ENCODE results near the gene C6.

DNA sequence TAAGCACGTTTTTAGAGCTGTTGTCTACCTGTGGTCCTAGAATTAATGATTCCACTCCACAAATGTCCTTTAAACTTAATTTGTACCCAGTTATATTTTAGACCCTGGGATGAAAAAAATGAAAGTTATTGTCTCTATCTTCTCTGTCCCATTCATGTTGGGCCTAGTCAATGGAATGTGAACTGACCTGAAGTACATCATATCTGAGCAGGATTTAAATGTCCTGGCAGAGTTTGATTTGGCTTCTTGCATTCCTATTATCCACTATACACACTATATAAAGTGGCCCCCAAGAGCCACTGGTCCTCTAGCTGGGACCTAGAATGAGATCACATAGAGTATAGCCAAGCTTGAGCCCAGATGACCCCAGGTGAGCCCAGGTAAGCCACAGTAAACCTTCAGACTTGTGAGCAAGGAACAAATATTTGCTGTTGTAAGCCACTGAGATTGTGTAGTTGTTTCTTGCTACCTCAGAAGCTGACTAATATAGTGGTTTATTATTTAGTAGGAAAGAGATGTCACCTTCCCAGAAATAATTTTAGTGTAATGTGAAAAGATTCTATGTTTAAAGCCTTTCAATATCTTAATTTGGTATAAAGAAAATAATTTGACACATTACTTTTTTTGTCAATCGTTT, 37.1 kb upstream of the C6 start:
- TF ChIP-seq, protein P1, sequence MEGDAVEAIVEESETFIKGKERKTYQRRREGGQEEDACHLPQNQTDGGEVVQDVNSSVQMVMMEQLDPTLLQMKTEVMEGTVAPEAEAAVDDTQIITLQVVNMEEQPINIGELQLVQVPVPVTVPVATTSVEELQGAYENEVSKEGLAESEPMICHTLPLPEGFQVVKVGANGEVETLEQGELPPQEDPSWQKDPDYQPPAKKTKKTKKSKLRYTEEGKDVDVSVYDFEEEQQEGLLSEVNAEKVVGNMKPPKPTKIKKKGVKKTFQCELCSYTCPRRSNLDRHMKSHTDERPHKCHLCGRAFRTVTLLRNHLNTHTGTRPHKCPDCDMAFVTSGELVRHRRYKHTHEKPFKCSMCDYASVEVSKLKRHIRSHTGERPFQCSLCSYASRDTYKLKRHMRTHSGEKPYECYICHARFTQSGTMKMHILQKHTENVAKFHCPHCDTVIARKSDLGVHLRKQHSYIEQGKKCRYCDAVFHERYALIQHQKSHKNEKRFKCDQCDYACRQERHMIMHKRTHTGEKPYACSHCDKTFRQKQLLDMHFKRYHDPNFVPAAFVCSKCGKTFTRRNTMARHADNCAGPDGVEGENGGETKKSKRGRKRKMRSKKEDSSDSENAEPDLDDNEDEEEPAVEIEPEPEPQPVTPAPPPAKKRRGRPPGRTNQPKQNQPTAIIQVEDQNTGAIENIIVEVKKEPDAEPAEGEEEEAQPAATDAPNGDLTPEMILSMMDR (IDR thresholded peaks at IDR 0.05): no peak
- TF ChIP-seq POLR2AphosphoS5 (IDR thresholded peaks at IDR 0.05) (no peak), POLR2A (IDR thresholded peaks at IDR 0.05) (no peak)
